GM18858 (cell line): ENCODE data around the gene GFOD1.

ENCODE experiments used
- ATAC-seq: cut with Tn5 transposase; IDR thresholded peaks from one replicate; pipeline ENCODE4 v1.9.1; 2021; ENCODE audit not compliant: unreplicated experiment

Gene GFOD1

GRCh38 chr6:13487122-13488014 is at the start of gene GFOD1:
Gene GFOD1, minus strand, starts transcription at chr6:13487600. Its CDS starts 710 bp downstream, at chr6:13486890.
- peak; percentile 70 for ATAC-seq

GRCh38 chr6:13536796-13537526 is 49.6 kb upstream of the GFOD1 start:
- ATAC-seq: no peak

GRCh38 chr6:13535306-13535705 is 47.9 kb upstream of the GFOD1 start:
- no peak for ATAC-seq

GRCh38 chr6:13534536-13534935 is 47.1 kb upstream of the GFOD1 start:
- no peak for ATAC-seq

GRCh38 chr6:13531956-13532355 is 44.6 kb upstream of the GFOD1 start:
- ATAC-seq: no peak

DNA sequence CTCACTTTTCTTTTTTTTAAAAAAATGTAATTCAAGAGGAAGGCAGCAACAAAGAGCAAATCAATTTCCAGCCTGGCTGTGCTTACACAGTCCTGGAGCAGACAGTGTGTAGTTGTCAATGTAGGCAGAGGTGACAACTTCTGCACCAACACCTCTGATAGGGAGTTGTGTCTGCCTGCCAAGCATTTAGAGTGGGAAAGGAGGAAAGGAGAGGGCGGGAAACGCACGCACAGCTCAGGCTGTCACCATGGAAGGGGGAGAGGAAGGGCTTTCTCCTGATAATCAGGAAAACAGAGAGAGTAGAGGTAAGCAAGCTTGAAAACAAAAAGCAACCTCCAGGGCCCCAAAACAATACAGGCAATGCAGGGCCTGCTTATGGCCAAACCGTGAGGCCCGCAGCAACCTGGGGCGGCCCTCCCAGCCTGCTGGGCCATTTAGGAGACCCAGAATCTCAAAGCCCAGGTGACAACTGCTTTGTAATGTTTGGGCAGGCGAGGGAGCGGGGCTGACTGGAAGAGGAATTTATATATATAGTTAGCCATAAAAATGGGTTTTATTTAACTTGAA is 41.5 kb upstream of the GFOD1 start:
- no peak for ATAC-seq

DNA sequence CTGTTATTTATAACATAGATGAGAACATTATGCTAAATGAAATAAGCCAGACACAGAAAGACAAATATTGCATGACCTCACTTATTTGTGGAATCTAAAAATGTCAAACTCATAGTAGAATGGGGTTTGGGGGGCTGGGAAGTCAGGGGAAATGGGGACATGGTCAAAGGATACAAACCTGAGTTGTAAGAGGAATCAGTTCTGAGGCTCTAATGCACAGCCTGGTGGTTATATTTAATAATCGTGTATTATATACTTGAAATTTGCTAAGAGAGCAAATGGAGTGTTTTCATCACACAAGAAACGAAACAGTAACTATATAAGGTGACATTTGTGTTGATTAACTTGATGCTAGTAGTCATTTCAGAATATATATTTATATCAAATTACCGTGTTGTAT is 40.8 kb upstream of the GFOD1 start:
- ATAC-seq: no peak

DNA sequence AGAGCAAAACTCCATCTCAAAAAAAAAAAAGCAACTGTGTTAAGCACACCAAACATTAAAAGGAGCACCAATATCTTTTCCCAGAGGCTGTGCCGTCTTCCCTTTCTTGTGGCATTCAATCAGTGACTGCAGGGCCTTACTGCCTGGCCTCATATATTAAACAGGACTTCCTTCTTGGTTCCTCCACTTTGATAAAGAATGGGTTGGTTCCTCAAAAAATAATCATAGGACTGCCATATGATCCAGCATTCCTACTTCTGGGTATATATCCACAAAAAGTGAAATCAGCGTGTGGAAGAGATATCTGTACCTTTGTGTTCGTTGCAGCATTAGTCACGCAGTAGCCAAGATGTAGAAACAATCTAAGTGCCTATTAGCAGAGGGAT is 40.3 kb upstream of the GFOD1 start:
- no peak for ATAC-seq

DNA sequence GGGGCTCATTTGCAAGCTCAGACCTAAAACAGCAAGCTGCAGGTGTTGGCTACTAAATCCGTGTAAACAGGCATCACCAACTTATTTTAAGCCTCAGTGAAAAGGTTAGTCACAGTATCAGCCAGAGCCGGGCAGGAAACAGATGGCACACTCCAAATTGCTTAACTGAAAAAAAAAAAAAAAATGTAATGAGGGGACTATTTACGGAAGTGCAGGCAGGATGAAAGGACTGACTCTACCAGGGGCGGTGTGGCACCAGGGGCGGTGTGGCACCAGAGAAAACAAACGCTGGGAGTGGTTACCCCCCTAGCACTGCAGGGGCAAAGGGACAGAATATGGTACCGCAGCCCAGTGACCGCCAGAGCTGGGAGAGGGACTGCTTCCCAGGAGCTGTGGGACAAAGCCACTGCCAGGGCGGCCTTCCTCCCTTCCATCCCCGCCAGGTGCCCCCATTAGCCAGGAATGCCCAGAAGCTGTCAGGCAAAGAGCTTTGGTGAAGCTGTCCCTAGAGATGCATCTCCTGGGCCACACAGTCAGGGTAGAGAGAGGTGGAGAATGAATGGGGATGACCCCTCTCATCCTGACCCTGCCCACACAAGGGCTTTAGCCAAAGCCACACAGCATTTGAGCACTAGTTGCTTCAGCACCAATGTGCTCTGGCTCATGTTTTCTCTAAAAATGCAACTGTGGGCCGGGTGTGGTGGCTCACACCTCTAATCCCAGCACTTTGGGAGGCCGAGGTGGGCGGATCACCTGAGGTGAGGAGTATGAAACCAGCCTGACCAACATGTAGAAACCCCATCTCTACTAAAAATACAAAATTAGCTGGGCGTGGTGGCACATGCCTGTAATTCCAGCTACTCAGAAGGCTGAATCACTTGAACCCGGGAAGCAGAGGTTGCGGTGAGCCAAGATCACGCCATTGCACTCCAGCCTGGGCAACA is 39.6 kb upstream of the GFOD1 start:
- peak; percentile 78 for ATAC-seq

- ATAC-seq: no peak
Observed at GRCh38 chr6:13526357-13526726, 38.9 kb upstream of the GFOD1 start.

DNA sequence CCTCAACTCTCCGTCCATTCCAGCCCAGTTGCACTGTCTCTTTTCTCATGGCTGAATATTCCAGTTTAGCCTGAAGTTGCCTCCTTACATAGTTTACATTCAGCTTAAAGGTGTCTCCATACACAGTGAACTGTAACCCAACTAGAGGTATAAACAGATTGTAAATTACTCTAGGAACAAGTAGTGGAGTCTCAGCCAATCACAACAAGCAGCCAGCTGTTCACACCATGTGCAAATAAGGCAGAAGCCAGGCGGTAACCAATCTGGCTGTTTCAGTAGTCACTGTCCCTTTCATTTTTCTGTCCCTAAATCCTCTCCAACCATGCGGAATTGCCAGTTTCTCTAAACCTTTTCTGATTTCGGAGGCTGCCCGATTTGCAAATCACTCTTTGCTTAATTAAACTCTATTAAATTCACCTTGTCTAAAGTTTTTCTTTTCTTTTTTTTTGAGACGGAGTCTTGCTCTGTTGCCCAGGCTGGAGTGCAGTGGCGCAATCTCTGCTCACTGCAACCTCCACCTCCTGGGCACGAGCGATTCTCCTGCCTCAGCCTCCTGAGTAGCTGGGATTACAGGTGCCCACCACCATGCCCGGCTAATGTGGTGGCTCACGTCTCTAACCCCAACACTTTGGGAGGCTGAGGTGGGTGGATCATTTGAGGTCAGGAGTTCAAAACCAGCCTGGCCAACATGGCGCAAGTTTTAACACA is 37.6 kb upstream of the GFOD1 start:
- ATAC-seq: no peak

DNA sequence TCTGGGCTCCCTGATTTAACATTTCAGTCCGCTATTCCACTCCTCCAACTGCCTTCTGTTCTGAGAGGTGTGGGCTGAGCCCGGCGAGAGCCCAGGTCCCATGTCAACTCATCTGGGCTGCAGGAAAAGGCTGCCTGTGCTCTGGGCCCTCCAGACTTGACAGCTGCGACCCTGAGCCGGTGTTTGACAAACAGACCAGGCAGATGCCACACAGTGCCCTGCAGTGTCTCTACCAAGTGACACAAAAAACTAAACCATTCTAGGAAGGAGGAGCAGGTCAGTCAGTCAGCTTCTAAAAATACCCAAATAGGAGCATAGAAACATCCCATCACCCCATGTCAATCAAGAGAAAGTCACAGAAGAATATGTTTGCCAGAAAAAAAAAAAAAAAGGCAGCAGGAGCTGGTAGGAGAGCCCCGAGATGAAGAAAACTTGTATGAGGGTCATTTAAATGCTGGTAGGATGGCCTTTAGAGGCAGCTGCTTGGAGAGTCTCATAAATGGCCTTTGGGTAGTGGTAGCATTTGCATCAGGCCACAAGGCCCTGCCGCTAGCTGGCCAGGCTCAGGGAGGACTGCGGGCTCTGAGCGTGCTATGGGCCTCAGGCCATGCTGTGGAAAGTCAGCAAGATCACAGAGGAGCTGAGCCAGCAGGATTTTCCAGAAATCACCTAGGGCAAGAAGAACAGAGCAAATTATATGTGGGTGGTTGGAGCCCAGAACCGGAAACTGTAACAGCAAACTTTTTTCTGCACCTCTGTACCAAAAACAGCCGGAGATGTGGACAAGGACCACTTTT is 36.6 kb upstream of the GFOD1 start:
- ATAC-seq: no peak

DNA sequence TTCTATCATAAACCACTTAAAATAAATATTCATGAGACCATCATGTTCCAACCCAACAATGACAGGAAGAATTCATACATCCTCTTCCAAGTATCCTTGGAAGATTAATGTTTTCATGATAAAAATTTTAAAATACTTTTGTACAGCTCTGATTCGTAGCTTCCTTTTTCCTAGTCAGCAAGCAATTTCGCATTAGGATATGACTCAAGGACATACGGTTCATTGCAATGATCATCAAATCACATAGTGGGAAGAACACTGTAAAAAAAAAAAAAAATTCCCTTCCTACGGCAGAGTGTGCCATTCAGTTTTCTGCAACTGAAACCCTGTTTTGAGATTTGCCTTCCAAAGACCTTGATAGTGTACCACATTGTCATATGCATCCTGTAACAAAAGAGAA is 35.3 kb upstream of the GFOD1 start:
- ATAC-seq: no peak

- no peak for ATAC-seq
Observed at GRCh38 chr6:13519839-13520238, 32.4 kb upstream of the GFOD1 start.

- no peak for ATAC-seq
Observed at GRCh38 chr6:13517116-13517515, 29.7 kb upstream of the GFOD1 start.

DNA sequence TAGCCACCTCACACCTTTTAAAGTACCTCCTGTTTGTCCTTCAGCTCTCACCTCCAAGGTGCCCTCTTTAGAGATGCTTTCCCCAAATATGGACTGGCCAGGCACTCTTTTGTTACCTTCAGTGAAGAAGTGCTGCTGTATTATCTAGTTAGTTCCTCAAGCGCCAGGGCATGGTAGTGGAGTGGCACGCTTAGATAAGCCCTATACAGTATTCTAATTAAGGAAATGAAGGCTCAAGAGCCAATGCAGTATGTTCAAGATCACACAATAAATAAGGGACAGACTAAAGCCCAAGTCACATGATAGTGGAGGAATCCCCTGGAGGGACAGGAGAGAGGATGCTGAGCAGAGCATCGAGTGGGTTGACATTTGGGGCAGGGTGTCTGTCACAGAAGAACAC is 28.5 kb upstream of the GFOD1 start:
- ATAC-seq: no peak

DNA sequence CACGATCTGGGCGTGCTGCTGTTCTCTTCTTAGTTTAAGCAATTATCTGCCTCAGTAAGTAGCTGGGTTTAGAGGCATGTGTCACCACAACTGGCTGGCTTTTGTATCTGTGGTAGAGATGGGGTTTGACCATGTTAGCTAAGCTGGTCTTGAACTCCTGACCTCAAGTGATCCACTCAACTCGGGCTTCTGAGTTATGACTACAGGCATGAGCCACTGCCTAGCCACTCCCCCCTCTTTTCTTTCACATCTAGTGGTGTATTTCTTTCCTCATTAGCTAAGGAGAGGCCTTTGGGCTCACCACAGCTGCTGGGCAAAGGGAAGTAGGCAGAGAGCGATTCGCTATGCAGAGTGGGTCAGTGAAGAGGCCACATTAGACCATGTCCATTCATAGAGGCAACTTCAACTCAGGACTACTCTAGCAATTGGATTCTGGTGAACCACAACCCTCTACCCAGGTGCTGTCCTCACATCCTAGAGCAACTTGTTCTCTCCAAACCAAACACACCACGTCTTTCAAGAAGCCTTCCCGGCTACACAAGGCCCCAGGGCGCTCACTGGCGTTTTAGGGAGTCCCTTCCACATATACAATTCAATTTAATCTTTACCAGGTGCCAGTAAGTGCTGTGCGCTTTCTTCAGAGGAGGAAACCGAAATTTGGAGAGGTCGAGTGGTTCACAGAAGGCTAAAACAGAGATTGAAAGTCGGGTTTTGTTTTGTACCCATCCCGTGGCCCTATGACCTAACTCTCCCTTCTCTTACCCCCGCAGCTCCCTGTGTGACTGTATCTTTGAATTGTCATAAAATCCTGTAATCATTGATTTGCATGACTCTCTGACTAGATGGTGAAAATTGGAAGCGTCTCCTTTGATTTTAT is 26.5 kb upstream of the GFOD1 start:
- no peak for ATAC-seq

- ATAC-seq: no peak
Observed at GRCh38 chr6:13512900-13513299, 25.5 kb upstream of the GFOD1 start.
